Neural cell (in vitro differentiated cells): Measurements from ENCODE around the gene FAM20C.

Experiments
- EP300 ChIP-seq: fragments of 450-650 bp; conservative IDR thresholded peaks from 2 replicates; pipeline ENCODE4 v1.6.1; 2014; ENCODE audit warnings: antibody characterized with exemption, mild to moderate bottlenecking, moderate library complexity; ENCODE audit not compliant: poor library complexity, severe bottlenecking
- EZH2 ChIP-seq: fragments of 200-600, 300-800 bp; shearing (Covaris generic), sonication (generic); IDR thresholded peaks from 2 replicates; pipeline ENCODE4 v1.6.1; 2014; ENCODE audit warnings: antibody characterized with exemption, low read length, borderline replicate concordance, mild to moderate bottlenecking; ENCODE audit not compliant: insufficient read depth, poor library complexity, severe bottlenecking
- POLR2AphosphoS5 ChIP-seq: IDR thresholded peaks from 2 replicates; pipeline ENCODE4 v1.6.1; 2012
- RAD21 ChIP-seq: fragments of 450-650 bp; conservative IDR thresholded peaks from 2 replicates; pipeline ENCODE4 v1.6.1; 2014; ENCODE audit warnings: antibody characterized with exemption, mild to moderate bottlenecking, moderate library complexity
- SMC3 ChIP-seq: fragments of 450-650 bp; conservative IDR thresholded peaks from 2 replicates; pipeline ENCODE4 v1.6.1; 2014; ENCODE audit warnings: antibody characterized with exemption, mild to moderate bottlenecking, moderate library complexity; ENCODE audit not compliant: poor library complexity
- TAF1 ChIP-seq: IDR thresholded peaks from 2 replicates; pipeline ENCODE4 v1.6.1; 2012; ENCODE audit warnings: low read depth
- TF ChIP-seq, protein P1 (sequence below): fragments of 450-650 bp; IDR thresholded peaks from 2 replicates; pipeline ENCODE4 v1.5.1; 2014; ENCODE audit warnings: antibody characterized with exemption, mild to moderate bottlenecking, moderate library complexity; ENCODE audit not compliant: poor library complexity, severe bottlenecking
- TF ChIP-seq, protein P2 (sequence below): IDR thresholded peaks from 2 replicates; pipeline ENCODE4 v1.6.1; 2012; ENCODE audit warnings: borderline replicate concordance

DNA sequence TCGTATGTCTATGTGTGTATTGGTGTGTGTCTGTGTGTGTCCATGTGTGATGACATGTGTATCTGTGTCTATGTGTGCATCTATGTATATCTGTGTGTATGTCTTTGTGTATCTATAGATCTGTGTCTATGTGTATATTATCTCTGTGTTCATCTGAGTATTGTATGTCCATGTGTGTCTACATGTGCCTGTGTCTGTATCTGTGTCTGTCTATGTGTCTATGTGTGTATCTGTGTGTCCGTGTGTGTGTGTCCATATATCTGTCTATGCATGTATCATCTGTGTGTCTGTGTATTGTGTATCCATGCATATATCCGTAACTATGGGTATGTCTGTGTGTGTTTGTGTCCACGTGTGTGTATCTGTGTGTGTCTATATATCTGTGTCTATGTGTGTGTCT, 2.7 kb upstream of the FAM20C start:
- TF ChIP-seq, protein P1, sequence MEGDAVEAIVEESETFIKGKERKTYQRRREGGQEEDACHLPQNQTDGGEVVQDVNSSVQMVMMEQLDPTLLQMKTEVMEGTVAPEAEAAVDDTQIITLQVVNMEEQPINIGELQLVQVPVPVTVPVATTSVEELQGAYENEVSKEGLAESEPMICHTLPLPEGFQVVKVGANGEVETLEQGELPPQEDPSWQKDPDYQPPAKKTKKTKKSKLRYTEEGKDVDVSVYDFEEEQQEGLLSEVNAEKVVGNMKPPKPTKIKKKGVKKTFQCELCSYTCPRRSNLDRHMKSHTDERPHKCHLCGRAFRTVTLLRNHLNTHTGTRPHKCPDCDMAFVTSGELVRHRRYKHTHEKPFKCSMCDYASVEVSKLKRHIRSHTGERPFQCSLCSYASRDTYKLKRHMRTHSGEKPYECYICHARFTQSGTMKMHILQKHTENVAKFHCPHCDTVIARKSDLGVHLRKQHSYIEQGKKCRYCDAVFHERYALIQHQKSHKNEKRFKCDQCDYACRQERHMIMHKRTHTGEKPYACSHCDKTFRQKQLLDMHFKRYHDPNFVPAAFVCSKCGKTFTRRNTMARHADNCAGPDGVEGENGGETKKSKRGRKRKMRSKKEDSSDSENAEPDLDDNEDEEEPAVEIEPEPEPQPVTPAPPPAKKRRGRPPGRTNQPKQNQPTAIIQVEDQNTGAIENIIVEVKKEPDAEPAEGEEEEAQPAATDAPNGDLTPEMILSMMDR = no peak
- TF ChIP-seq, protein P2, sequence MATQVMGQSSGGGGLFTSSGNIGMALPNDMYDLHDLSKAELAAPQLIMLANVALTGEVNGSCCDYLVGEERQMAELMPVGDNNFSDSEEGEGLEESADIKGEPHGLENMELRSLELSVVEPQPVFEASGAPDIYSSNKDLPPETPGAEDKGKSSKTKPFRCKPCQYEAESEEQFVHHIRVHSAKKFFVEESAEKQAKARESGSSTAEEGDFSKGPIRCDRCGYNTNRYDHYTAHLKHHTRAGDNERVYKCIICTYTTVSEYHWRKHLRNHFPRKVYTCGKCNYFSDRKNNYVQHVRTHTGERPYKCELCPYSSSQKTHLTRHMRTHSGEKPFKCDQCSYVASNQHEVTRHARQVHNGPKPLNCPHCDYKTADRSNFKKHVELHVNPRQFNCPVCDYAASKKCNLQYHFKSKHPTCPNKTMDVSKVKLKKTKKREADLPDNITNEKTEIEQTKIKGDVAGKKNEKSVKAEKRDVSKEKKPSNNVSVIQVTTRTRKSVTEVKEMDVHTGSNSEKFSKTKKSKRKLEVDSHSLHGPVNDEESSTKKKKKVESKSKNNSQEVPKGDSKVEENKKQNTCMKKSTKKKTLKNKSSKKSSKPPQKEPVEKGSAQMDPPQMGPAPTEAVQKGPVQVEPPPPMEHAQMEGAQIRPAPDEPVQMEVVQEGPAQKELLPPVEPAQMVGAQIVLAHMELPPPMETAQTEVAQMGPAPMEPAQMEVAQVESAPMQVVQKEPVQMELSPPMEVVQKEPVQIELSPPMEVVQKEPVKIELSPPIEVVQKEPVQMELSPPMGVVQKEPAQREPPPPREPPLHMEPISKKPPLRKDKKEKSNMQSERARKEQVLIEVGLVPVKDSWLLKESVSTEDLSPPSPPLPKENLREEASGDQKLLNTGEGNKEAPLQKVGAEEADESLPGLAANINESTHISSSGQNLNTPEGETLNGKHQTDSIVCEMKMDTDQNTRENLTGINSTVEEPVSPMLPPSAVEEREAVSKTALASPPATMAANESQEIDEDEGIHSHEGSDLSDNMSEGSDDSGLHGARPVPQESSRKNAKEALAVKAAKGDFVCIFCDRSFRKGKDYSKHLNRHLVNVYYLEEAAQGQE = no peak
- TF ChIP-seq TAF1 (no peak), EZH2 (no peak), SMC3 (no peak), EP300 (no peak), POLR2AphosphoS5 (no peak), RAD21 (no peak)
